ENCODE results near the gene FBXL17. TPM values are rescaled to one million over a fixed set of nuclear protein-coding genes. Genes with fewer than 3 reads are reported as not detected.

Gene FBXL17
- total and polyA plus RNA-seq, 9 of the 15 experiments (the other 6 are each of a cell fraction or from before 2014, with no cell fraction given): 0.32 to 5.4 (median 1.8) TPM

DNA sequence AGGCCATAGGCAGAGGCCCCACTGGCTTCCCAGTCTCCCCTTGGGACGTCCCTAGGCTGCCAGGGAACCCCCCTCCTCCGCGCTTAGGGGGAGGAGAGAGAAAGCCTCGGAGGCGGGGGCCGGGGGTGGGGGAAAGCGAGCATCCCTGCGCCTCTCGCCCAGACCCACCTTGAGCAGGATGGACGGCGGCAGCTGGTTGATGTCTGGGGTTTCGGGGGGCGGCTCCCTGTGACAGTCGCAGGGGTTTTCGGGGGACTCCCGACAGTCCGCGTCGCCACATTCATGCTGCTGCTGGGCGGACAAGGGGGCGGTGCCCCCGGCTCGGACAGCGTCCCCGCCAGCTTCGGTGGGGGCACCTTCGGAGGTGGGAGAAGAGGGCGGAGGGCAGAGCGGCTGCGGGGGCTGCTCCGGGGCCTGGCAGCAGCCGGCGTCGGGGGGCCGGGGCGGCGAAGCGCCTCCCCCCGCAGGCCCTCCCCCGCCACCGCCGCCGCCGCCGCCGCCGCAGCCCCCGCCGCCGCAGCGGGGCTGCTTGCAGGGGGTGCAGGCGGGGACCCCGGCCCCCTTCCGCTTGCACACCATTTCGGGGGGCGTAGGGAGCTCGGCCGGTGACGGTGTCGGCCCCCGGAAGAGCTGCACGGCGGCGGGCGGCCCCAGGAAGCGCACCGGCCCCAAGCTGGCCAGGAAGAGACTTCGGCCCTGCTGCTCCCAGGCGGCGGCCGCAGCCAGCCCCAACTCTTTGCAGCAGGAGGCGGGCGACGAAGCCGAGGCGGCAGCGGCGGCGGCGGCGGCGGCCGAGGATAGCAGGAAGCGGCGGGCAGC is 1.2 kb downstream of the FBXL17 start (continued):
- TF ChIP-seq, protein P1, sequence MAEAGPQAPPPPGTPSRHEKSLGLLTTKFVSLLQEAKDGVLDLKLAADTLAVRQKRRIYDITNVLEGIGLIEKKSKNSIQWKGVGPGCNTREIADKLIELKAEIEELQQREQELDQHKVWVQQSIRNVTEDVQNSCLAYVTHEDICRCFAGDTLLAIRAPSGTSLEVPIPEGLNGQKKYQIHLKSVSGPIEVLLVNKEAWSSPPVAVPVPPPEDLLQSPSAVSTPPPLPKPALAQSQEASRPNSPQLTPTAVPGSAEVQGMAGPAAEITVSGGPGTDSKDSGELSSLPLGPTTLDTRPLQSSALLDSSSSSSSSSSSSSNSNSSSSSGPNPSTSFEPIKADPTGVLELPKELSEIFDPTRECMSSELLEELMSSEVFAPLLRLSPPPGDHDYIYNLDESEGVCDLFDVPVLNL (CRISPR knock-in tag; IDR thresholded peaks at IDR 0.05; ENCODE audit: low read depth): no peak
- no peak for TF ChIP-seq POLR2B (IDR thresholded peaks at IDR 0.05; ENCODE audit: low read depth, partially characterized antibody)
- TF ChIP-seq, protein P2, sequence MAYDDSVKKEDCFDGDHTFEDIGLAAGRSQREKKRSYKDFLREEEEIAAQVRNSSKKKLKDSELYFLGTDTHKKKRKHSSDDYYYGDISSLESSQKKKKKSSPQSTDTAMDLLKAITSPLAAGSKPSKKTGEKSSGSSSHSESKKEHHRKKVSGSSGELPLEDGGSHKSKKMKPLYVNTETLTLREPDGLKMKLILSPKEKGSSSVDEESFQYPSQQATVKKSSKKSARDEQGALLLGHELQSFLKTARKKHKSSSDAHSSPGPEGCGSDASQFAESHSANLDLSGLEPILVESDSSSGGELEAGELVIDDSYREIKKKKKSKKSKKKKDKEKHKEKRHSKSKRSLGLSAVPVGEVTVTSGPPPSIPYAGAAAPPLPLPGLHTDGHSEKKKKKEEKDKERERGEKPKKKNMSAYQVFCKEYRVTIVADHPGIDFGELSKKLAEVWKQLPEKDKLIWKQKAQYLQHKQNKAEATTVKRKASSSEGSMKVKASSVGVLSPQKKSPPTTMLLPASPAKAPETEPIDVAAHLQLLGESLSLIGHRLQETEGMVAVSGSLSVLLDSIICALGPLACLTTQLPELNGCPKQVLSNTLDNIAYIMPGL (CRISPR knock-in tag; IDR thresholded peaks at IDR 0.05): peak; percentile 76; the same call in 1 of the 2 replicates
- TF ChIP-seq ERF (CRISPR knock-in tag; IDR thresholded peaks at IDR 0.05): 0 out of 2 replicates have a peak, but pooled peaks have one; percentile 57
- TF ChIP-seq, protein P3, sequence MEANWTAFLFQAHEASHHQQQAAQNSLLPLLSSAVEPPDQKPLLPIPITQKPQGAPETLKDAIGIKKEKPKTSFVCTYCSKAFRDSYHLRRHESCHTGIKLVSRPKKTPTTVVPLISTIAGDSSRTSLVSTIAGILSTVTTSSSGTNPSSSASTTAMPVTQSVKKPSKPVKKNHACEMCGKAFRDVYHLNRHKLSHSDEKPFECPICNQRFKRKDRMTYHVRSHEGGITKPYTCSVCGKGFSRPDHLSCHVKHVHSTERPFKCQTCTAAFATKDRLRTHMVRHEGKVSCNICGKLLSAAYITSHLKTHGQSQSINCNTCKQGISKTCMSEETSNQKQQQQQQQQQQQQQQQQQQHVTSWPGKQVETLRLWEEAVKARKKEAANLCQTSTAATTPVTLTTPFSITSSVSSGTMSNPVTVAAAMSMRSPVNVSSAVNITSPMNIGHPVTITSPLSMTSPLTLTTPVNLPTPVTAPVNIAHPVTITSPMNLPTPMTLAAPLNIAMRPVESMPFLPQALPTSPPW (CRISPR knock-in tag; IDR thresholded peaks at IDR 0.05): peak; percentile 91
- TF ChIP-seq RBM22 (IDR thresholded peaks at IDR 0.05; ENCODE audit: low read depth, low read length, poor library complexity, severe bottlenecking): peak; percentile 2

Measured in K562 (cell line).